GM21529 (cell line): ENCODE data around the gene NKD2.

Experiments
- ATAC-seq: cut with Tn5 transposase; IDR thresholded peaks from one replicate; pipeline ENCODE4 v1.9.1; 2021; ENCODE audit not compliant: unreplicated experiment

NKD2 gene

GRCh38 chr5:1029282-1029944 is 20.8 kb downstream of the NKD2 start:
- no peak for ATAC-seq

- no peak for ATAC-seq
Observed at GRCh38 chr5:1029945-1030625, 21.5 kb downstream of the NKD2 start.

GRCh38 chr5:1030801-1031271 is 22.2 kb downstream of the NKD2 start:
- no peak for ATAC-seq

- ATAC-seq, result no peak
Observed at GRCh38 chr5:1031306-1031959, 22.8 kb downstream of the NKD2 start.

GRCh38 chr5:1032011-1032410 is 23.4 kb downstream of the NKD2 start:
- no peak for ATAC-seq

- ATAC-seq, result no peak
Observed at GRCh38 chr5:1032551-1033027, 24.0 kb downstream of the NKD2 start.

- ATAC-seq, result no peak
Observed at GRCh38 chr5:1033178-1033577, 24.6 kb downstream of the NKD2 start.

- no peak for ATAC-seq
Observed at GRCh38 chr5:1033606-1034420, 25.2 kb downstream of the NKD2 start.

GRCh38 chr5:1034421-1034905 is 25.9 kb downstream of the NKD2 start:
- no peak for ATAC-seq

GRCh38 chr5:1034986-1035385 is 26.4 kb downstream of the NKD2 start:
- ATAC-seq, result no peak

GRCh38 chr5:1035421-1036405 is 27.1 kb downstream of the NKD2 start:
- ATAC-seq, result no peak

GRCh38 chr5:1036504-1037122 is 28.0 kb downstream of the NKD2 start:
- no peak for ATAC-seq

GRCh38 chr5:1037123-1037670 is 28.6 kb downstream of the NKD2 start:
- no peak for ATAC-seq

GRCh38 chr5:1037671-1038416 is 29.2 kb downstream of the NKD2 start:
- ATAC-seq, result no peak

- no peak for ATAC-seq
Observed at GRCh38 chr5:1038417-1039209, 30.0 kb downstream of the NKD2 start.

GRCh38 chr5:1039210-1039548 is 30.6 kb downstream of the NKD2 start:
- ATAC-seq, result no peak

- no peak for ATAC-seq
Observed at GRCh38 chr5:1039706-1040260, 31.2 kb downstream of the NKD2 start.
